ENCODE data around the gene COL10A1.

COL10A1 gene

DNA sequence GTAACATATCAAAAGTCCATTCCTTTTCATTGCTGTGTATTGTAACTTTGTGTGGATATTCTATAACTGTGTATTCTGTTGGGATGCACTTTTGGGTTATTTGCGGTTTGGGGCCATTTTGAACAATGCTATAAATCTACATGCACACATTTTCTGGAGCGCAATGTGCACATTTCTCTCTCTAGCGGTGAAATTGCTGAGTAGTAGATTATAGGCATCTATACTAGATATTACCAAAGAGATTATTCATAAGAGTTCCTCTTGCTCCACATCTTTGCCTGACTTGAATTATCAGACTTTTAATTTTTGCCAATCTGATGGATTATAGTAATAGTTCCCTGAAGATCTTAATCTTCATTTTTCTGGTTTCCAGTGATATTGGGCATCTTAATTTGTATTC is 47.0 kb downstream of the COL10A1 start:
- DNase-seq, result no peak

DNA sequence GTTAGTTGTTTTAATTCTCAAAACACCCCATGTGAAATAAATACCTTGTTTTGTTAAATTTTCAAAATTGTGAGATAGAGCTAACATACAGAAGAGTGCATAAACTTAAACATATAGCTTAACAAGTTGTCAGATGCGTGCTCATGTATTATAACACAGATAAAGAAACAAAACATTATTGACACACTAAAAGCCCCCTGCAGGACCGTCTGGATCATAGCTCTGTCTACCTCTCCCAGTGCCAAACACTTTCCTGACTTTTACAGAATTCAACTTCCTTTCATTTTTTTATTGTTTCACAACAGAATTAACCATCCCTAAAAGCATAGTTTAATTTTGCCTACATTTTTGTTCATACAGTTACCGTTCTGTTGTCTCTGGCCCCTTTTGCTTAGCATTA is 47.4 kb downstream of the COL10A1 start:
- DNase-seq, result no peak

DNA sequence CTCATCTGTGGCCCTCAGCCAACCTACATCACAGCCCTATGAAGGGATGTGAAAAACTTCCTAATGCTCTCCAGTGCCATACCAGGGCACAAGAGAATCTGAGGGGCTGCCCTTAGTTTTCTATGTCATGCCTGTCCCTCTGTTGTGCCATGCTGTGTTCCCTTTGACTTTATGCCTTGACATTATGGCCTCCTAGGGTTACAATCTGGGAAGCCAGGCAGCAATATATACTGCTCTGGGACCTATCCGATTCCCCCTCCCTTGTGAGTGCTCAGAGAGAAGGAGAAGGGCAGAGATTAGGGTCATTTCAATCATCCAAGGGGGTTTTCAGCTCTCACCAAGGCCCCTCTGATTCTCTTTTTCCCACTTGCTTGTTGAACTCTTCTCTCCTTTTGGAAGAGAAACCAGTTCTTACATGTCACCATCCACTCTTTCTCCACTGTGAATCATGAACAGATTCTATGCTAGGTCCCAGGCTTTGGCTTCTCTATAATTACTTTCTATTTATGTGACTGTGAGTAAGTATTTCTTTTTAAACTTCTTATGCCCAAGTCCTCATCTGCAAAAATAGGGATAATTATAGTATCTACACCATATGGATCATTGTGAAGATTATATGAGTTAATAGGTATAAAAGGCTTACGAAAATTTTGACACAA is 51.1 kb downstream of the COL10A1 start:
- DNase-seq, result peak; percentile 15

DNA sequence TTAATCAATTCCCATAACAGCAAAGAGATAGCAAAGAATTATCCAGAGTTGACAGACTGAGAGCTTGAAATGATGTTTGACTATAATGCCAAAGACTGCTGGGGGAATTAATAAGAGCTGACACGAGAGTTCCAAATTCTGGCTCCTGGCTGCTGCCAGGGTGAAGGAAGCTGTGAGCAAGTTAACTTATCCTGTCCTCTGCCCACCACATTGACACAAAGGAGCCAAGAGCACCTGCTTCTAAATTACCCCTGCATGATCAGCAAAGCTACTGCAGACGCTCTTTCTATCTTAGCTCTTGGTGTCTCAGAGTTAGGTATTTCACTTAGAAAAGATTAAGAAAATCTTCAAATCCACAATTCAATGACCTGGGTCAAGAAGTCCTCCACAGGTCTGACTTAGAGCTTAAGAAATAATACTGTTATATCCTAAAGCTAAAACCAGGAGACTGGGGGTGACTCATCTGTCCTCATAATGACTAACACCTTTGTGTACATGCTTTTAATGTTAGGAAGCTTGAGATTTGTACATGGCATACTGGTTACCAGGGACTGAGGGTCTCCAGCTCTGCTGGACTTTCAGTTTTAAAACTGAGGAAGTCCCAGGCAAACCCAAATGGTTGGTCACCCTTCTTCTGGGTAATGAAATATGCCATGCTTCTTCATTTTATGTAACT is 52.0 kb downstream of the COL10A1 start:
- peak; percentile 29 for DNase-seq

DNA sequence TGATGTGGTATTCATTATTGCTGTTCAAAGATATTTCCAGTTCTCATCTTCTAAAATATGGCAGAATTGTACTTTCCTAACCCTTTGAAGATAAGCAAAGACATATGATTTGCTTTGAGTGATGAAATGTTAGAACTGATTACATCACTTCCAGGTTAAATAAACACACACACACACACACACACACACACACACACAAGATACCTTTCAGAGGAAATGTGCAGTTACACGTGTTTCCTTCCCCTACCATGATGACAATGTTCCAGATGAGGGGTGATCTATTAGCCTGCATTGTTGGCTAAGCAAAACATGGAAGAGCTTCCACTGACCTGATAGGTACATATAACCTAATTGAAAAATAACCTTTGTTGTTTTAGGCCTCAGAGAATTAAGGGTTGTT is 53.6 kb downstream of the COL10A1 start:
- DNase-seq, result no peak

DNA sequence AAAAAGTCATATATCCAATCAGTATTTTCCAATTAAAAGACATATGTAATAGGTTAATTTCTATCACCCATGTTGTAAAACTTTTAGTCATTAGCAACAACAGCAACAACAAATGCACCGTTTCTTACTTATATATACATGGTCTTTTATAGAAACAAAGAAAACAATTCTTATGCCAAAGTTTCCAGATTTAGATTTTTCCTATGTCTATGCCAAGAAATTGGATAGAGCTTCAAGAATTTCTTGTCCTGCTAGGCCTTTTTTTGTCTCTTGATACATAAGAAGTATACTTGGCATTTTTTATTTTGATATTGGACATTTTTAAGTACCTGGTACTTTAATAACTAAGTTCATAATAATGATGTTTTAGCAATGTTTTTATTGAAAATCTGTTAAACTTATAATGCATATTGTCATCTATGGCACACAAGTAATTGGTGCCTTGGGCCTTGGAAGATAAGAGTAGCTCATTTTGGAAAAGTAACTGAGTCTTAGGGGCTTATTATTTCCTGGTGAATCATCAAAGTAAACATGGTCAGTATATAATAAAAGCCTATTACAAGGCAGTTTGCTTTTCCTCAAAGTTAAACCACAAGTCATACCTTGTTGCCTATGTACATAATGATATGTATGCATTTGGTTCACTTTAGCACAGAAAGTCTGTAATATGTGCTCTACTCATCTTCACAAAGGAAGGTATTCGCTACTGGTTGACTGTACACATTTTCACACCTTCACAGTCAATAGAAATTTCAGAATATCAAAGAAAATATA is 55.1 kb downstream of the COL10A1 start:
- DNase-seq, result no peak

DNA sequence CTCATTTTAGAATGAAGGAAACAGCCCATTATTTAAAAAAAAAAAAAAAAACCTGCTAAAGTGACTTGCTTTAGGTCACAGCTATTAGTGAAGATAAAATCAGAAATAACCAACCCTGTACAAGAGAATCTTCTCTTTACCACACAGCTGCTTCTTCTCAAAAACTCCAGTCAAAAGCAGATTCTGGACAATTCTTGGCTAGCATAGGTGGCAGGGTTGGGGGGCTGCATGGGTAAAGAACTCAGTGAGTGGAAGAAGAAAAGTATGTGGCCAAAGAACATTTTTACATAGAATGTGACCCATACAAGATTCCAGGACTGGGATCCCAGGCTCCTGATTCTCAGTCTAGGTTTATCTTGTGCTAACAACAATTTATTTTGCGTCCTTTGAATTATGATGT is 55.8 kb downstream of the COL10A1 start:
- DNase-seq, result no peak

All from NCI-H82 (cell line).